A673 (cell line): ENCODE results near the gene PIGO. TPM values are rescaled to one million over a fixed set of nuclear protein-coding genes. Genes with fewer than 3 reads are reported as not detected.
A peak's percentile ranks its signal among the peaks of the same experiment; 100 is the strongest.

Experiments
- BruUV-seq: library from RNA; stranded (reverse); fragments of 400-500 nt; replicated peaks from 2 replicates; lab custom pipeline; 2021; lab: Mats Ljungman, UMichigan
- CTCF ChIA-PET: fragments of 300-600 bp; sonication (Branson Sonifier 250); formaldehyde crosslinking; loops from one replicate; lab custom pipeline; 2022; ENCODE audit warnings: antibody characterized with exemption; lab: Charles Lee
- POLR2A ChIA-PET: fragments of 300-600 bp; sonication (Branson Sonifier 250); formaldehyde crosslinking; loops from one replicate; lab custom pipeline; 2022; ENCODE audit warnings: antibody characterized with exemption; ENCODE audit not compliant: low non-redundant PET; lab: Charles Lee
- DNase-seq: peaks from one replicate; pipeline ENCODE4 v3.0.0-alpha.2; 2015; ENCODE audit warnings: low spot score
- H3K27ac ChIP-seq: fragments of 200-600 bp; sonication (generic); 2 replicates; pipeline ENCODE4 v1.5.1; 2016; ENCODE audit warnings: mixed run types, low read depth, mild to moderate bottlenecking, mixed read lengths, antibody characterized with exemption, low read length; ENCODE audit not compliant: poor library complexity, severe bottlenecking
- H3K27me3 ChIP-seq: fragments of 200-600 bp; sonication (generic); replicated peaks from 2 replicates; pipeline ENCODE4 v1.6.1; 2017; ENCODE audit warnings: mixed run types, low read depth, mild to moderate bottlenecking, mixed read lengths, antibody characterized with exemption, low read length; ENCODE audit not compliant: insufficient read depth, poor library complexity
- H3K36me3 ChIP-seq: fragments of 200-600 bp; sonication (generic); 2 replicates; pipeline ENCODE4 v1.6.1; 2016; ENCODE audit warnings: mixed run types, mild to moderate bottlenecking, mixed read lengths, antibody characterized with exemption, low read length; ENCODE audit not compliant: insufficient read depth, poor library complexity, severe bottlenecking
- H3K4me1 ChIP-seq: fragments of 200-600 bp; sonication (generic); 2 replicates; pipeline ENCODE4 v1.6.1; 2017; ENCODE audit warnings: mixed run types, mild to moderate bottlenecking, mixed read lengths, antibody characterized with exemption, low read length; ENCODE audit not compliant: insufficient read depth, poor library complexity, severe bottlenecking
- H3K4me3 ChIP-seq: fragments of 200-600 bp; sonication (generic); 2 replicates; pipeline ENCODE4 v1.5.1; 2016; ENCODE audit warnings: low read depth, mixed run types, mild to moderate bottlenecking, mixed read lengths, low read length; ENCODE audit not compliant: poor library complexity, severe bottlenecking
- H3K9me3 ChIP-seq: fragments of 200-600 bp; sonication (generic); 2 replicates; pipeline ENCODE4 v1.6.1; 2016; ENCODE audit warnings: mixed run types, low read depth, mild to moderate bottlenecking, mixed read lengths, antibody characterized with exemption, low read length; ENCODE audit not compliant: poor library complexity, severe bottlenecking
- CTCF ChIP-seq: fragments of 300-800, 200-600 bp; sonication (generic); conservative IDR thresholded peaks from 2 replicates; pipeline ENCODE4 v1.5.1; 2017; ENCODE audit warnings: low read depth, mild to moderate bottlenecking, antibody characterized with exemption, low read length, moderate library complexity, mixed read lengths
- EZH2 ChIP-seq: fragments of 200-600 bp; sonication (generic); IDR thresholded peaks from 2 replicates; pipeline ENCODE4 v1.6.1; 2017; ENCODE audit warnings: borderline replicate concordance, low read depth, mild to moderate bottlenecking, mixed read lengths, antibody characterized with exemption, low read length; ENCODE audit not compliant: poor library complexity, severe bottlenecking
- intact Hi-C: fragments of 100-400 bp; cut with micrococcal nuclease; formaldehyde crosslinking; loops from one replicate; pipeline ENCODE4 v1.10.0; 2022; ENCODE audit not compliant: unreplicated experiment
- total RNA-seq: library from RNA; stranded (reverse); gene quantifications from 2 replicates; pipeline ENCODE4 v1.2.3, GENCODE V29; 2021

PIGO gene
- total RNA-seq, 1 experiment from 2014 or later, result 32.9 TPM

- H3K4me3 ChIP-seq, result peak within 1 kb of the TSS; percentile 72
- H3K27me3 ChIP-seq, result no peaks in the 10 kb centered on the region
- no peaks in the 10 kb centered on the region for H3K9me3 ChIP-seq
- POLR2A ChIA-PET, result interaction anchor here (0.7 to 1.1 kb wide), 5 partner anchors 8 to 475 kb away, joined by 3 to 5 read pairs (median 4); partner anchors contain the start of genes ATOSB and VCP
- H3K27ac ChIP-seq, result peak within 1 kb of the TSS; percentile 81
- TF ChIP-seq CTCF, result no peak
- no peak for TF ChIP-seq EZH2
- peaks cover 25% of the 10 kb centered on the region for H3K36me3 ChIP-seq
- peak; percentile 99 for DNase-seq
- intact Hi-C loops, result no loop called here
- CTCF ChIA-PET, result interaction anchor here (0.5 to 1.1 kb wide), 4 partner anchors 13 to 451 kb away, joined by 3 to 6 read pairs (median 4); partner anchors contain the start of gene ATOSB
- peaks cover 14% of the 10 kb centered on the region for H3K4me1 ChIP-seq
- TSS peak; percentile 79 for BruUV-seq
Observed at GRCh38 chr9:35102769-35103659, 6.6 kb upstream of the PIGO start, which contains the start of gene STOML2. STOML2 (minus strand) TSS chr9:35103131; CDS start chr9:35103094, 37 bp downstream.

GRCh38 chr9:35102465-35102768 lies 6.0 kb upstream of the PIGO start:
- no TSS peak for BruUV-seq
- POLR2A ChIA-PET, result interaction anchor here (0.8 kb wide), 1 partner anchor 9 kb away, joined by 4 read pairs; no protein-coding TSS in a partner anchor
- Histone ChIP-seq H3K27me3 (no peaks in the 10 kb centered on the region), H3K27ac (peak overlapping the region; percentile 81), H3K36me3 (peaks cover 22% of the 10 kb centered on the region), H3K4me1 (peaks cover 14% of the 10 kb centered on the region), H3K4me3 (peak overlapping the region; percentile 72), H3K9me3 (no peaks in the 10 kb centered on the region)
- CTCF ChIA-PET, result interaction anchor here (1.1 kb wide), 2 partner anchors 203 to 451 kb away, joined by 3 to 5 read pairs; no protein-coding TSS in a partner anchor
- intact Hi-C loops, result no loop called here
- no peak for DNase-seq
- TF ChIP-seq EZH2, result no peak

GRCh38 chr9:35097573-35097972 lies 1.2 kb upstream of the PIGO start:
- CTCF ChIA-PET, result interaction anchor here (1.4 kb wide), 1 partner anchor 18 kb away, joined by 6 read pairs; the partner anchor contains the start of gene FANCG
- no TSS peak for BruUV-seq

More at GRCh38 chr9:35097573-35097972, 1.2 kb upstream of the PIGO start:
- TF ChIP-seq EZH2 (no peak), CTCF (no peak)
- Histone ChIP-seq H3K27me3 (no peaks in the 10 kb centered on the region), H3K4me3 (no peak overlapping the region), H3K36me3 (peaks cover 28% of the 10 kb centered on the region), H3K9me3 (no peaks in the 10 kb centered on the region), H3K4me1 (peaks cover 15% of the 10 kb centered on the region), H3K27ac (no peak overlapping the region)
- intact Hi-C loops, result loop anchor here (5.0 kb wide), 1 partner anchor 110 kb away; the partner anchor contains the start of gene DNAJB5
- POLR2A ChIA-PET, result no interaction called here
- DNase-seq, result no peak
